H1 (cell line): ENCODE data around the gene WASF3. TPM values are rescaled to one million over a fixed set of nuclear protein-coding genes. Genes with fewer than 3 reads are reported as not detected.

ENCODE experiments used
- CTCF ChIA-PET: fragments of 300-600 bp; sonication (Branson Sonifier 250); formaldehyde crosslinking; loops from one replicate; lab custom pipeline; 2021; ENCODE audit not compliant: partially characterized antibody; lab: Charles Lee
- POLR2A ChIA-PET: fragments of 300-600 bp; sonication (Branson Sonifier 250); formaldehyde crosslinking; loops from one replicate; lab custom pipeline; 2021; ENCODE audit warnings: inconsistent platforms; ENCODE audit not compliant: partially characterized antibody; lab: Charles Lee
- DNase-seq, 2 experiments: peaks; one replicate each; pipeline versions ENCODE4 v3.0.0 to v3.0.0-alpha.2; 2010 to 2022; ENCODE audit warnings: low spot score in 2 of 2, low read depth in 1 of 2, mixed read lengths in 1 of 2
- FAIRE-seq: peaks from 2 replicates; lab custom pipeline; 2011; peaks lifted over from hg19 to GRCh38; lab: Jason Lieb, UNC
- H2AFZ ChIP-seq: 2 replicates; pipeline ENCODE4 v1.8.1; 2012; ENCODE audit warnings: low read length, inconsistent platforms
- H2AK5ac ChIP-seq: 2 replicates; pipeline ENCODE4 v1.6.1; 2013; ENCODE audit warnings: low read depth, low read length
- H2BK120ac ChIP-seq: replicated peaks from 2 replicates; pipeline ENCODE3; 2013; ENCODE audit warnings: low read depth, low read length, inconsistent platforms
- H2BK12ac ChIP-seq: 2 replicates; pipeline ENCODE4 v1.6.1; 2013; ENCODE audit warnings: low read depth, low read length
- H2BK15ac ChIP-seq: 2 replicates; pipeline ENCODE4 v1.6.1; 2013; ENCODE audit warnings: low read length
- H2BK20ac ChIP-seq: 2 replicates; pipeline ENCODE4 v1.6.1; 2013; ENCODE audit warnings: low read length
- H2BK5ac ChIP-seq: 2 replicates; pipeline ENCODE4 v1.6.1; 2013; ENCODE audit warnings: low read depth, low read length
- H3K14ac ChIP-seq: 2 replicates; pipeline ENCODE4 v1.6.1; 2013; ENCODE audit warnings: inconsistent platforms; ENCODE audit not compliant: insufficient read length
- H3K18ac ChIP-seq: 2 replicates; pipeline ENCODE4 v1.6.1; 2013; ENCODE audit warnings: low read length; ENCODE audit errors: extremely low read depth
- H3K23ac ChIP-seq: 2 replicates; pipeline ENCODE4 v1.6.1; 2013; ENCODE audit warnings: inconsistent platforms; ENCODE audit not compliant: insufficient read length
- H3K23me2 ChIP-seq: 2 replicates; pipeline ENCODE4 v1.6.1; 2013; ENCODE audit warnings: low read depth, low read length
- H3K27ac ChIP-seq: 2 replicates; pipeline ENCODE4 v1.6.1; 2011; ENCODE audit warnings: low read depth, low read length, inconsistent platforms
- H3K27me3 ChIP-seq, 4 experiments: replicated peaks in 1 of 4; 1 replicate in 1 of 4; 2 replicates in 3 of 4; pipeline versions ENCODE4 v1.6.1 to v1.8.1; 2011 to 2013; ENCODE audit warnings: low read length in 3 of 4, mild to moderate bottlenecking in 3 of 4, inconsistent platforms in 2 of 4, mixed read lengths in 2 of 4, moderate library complexity in 1 of 4; ENCODE audit not compliant: control insufficient read depth in 3 of 4, insufficient read depth in 3 of 4; ENCODE audit errors: extremely low read depth in 1 of 4
- H3K36me3 ChIP-seq, 4 experiments: 2 replicates each; pipeline versions ENCODE4 v1.6.1 to v1.8.1; 2011 to 2013; ENCODE audit warnings: mild to moderate bottlenecking in 4 of 4, low read length in 3 of 4, moderate library complexity in 2 of 4, control low read depth in 1 of 4, inconsistent platforms in 1 of 4; ENCODE audit not compliant: insufficient read depth in 4 of 4, control insufficient read depth in 2 of 4
- H3K4ac ChIP-seq: replicated peaks from 2 replicates; pipeline ENCODE3; 2013; ENCODE audit warnings: low read length, low read depth, mixed read lengths, inconsistent platforms; ENCODE audit not compliant: insufficient read length
- H3K4me1 ChIP-seq, 4 experiments: replicated peaks in 1 of 4; 1 replicate in 1 of 4; 2 replicates in 3 of 4; pipeline versions ENCODE4 v1.6.1 to v1.8.1; 2011 to 2013; ENCODE audit warnings: low read length in 3 of 4, inconsistent platforms in 2 of 4, mixed read lengths in 1 of 4; ENCODE audit not compliant: insufficient read depth in 4 of 4, control insufficient read depth in 3 of 4
- H3K4me2 ChIP-seq, 2 experiments: 2 replicates each; pipeline versions ENCODE4 v1.6.1 to v1.8.1; 2011 to 2013; ENCODE audit warnings: low read depth in 2 of 2, low read length in 2 of 2, control low read depth in 1 of 2, inconsistent platforms in 1 of 2, mild to moderate bottlenecking in 1 of 2; ENCODE audit not compliant: insufficient read depth in 1 of 2
- H3K4me3 ChIP-seq, 4 experiments: fragments of 200-600, 300-600 bp in 1 of 4; sonication (generic), shearing (Covaris generic), sonication (Bioruptor Twin) in 1 of 4; 2 replicates each; pipeline versions ENCODE4 v1.5.1 to v1.8.1; 2011 to 2016; ENCODE audit warnings: low read length in 4 of 4, low read depth in 3 of 4, control low read depth in 2 of 4, inconsistent platforms in 2 of 4, mild to moderate bottlenecking in 2 of 4, mixed read lengths in 1 of 4, moderate library complexity in 1 of 4; ENCODE audit not compliant: insufficient read depth in 2 of 4; ENCODE audit errors: extremely low read depth in 1 of 4
- H3K56ac ChIP-seq: replicated peaks from 2 replicates; pipeline ENCODE3; 2013; ENCODE audit warnings: low read depth, mild to moderate bottlenecking, mixed read lengths, low read length, inconsistent platforms; ENCODE audit not compliant: insufficient read length
- H3K79me1 ChIP-seq: 2 replicates; pipeline ENCODE4 v1.6.1; 2013; ENCODE audit warnings: low read depth, low read length, control low read depth
- H3K79me2 ChIP-seq, 2 experiments: 2 replicates each; pipeline versions ENCODE4 v1.6.1 to v1.8.1; 2012 to 2013; ENCODE audit warnings: low read length in 2 of 2, mild to moderate bottlenecking in 2 of 2, inconsistent platforms in 1 of 2; ENCODE audit not compliant: insufficient read depth in 2 of 2, control insufficient read depth in 1 of 2
- H3K9ac ChIP-seq, 4 experiments: replicated peaks in 1 of 4; 1 replicate in 1 of 4; 2 replicates in 3 of 4; pipeline versions ENCODE4 v1.6.1 to v1.8.1; 2011 to 2013; ENCODE audit warnings: low read depth in 3 of 4, low read length in 3 of 4, control low read depth in 2 of 4, mild to moderate bottlenecking in 2 of 4, moderate library complexity in 2 of 4, inconsistent platforms in 1 of 4; ENCODE audit errors: extremely low read depth in 1 of 4
- H3K9me3 ChIP-seq, 2 experiments: 2 replicates each; pipeline versions ENCODE4 v1.6.1 to v1.8.1; 2012 to 2013; ENCODE audit warnings: mild to moderate bottlenecking in 2 of 2, moderate library complexity in 2 of 2, control low read depth in 1 of 2, inconsistent platforms in 1 of 2, low read depth in 1 of 2, low read length in 1 of 2, mixed read lengths in 1 of 2; ENCODE audit not compliant: insufficient read depth in 2 of 2
- H4K20me1 ChIP-seq, 2 experiments: replicated peaks in 1 of 2; 2 replicates each; pipeline versions ENCODE3 to v1.8.1; 2011 to 2013; ENCODE audit warnings: inconsistent platforms in 2 of 2, low read length in 2 of 2, mild to moderate bottlenecking in 1 of 2; ENCODE audit not compliant: insufficient read depth in 2 of 2, control insufficient read depth in 1 of 2
- H4K5ac ChIP-seq: 2 replicates; pipeline ENCODE4 v1.6.1; 2013; ENCODE audit warnings: low read length, low read depth, mixed read lengths, inconsistent platforms; ENCODE audit not compliant: insufficient read length
- H4K8ac ChIP-seq: 2 replicates; pipeline ENCODE4 v1.8.0; 2013; ENCODE audit warnings: mild to moderate bottlenecking, moderate library complexity, low read length, inconsistent platforms; ENCODE audit not compliant: insufficient read depth; ENCODE audit errors: extremely low read depth
- H4K91ac ChIP-seq: replicated peaks from 2 replicates; pipeline ENCODE3; 2013; ENCODE audit warnings: low read length, mixed read lengths, inconsistent platforms; ENCODE audit not compliant: insufficient read length
- EP300 ChIP-seq, 2 experiments: IDR thresholded peaks; 1 replicate in 1 of 2; 2 replicates in 1 of 2; pipeline ENCODE4 v1.6.1; 2011 to 2012; ENCODE audit warnings: low read depth in 2 of 2, low read length in 2 of 2, mild to moderate bottlenecking in 2 of 2, borderline replicate concordance in 1 of 2, inconsistent platforms in 1 of 2, moderate library complexity in 1 of 2
- JUN ChIP-seq: IDR thresholded peaks from 2 replicates; pipeline ENCODE4 v1.6.1; 2011; ENCODE audit warnings: low read depth, mild to moderate bottlenecking, improper control_type of control experiment, low read length
- NANOG ChIP-seq: IDR thresholded peaks from 2 replicates; pipeline ENCODE4 v1.6.1; 2011; ENCODE audit warnings: low read length, low read depth, mild to moderate bottlenecking, inconsistent platforms; ENCODE audit not compliant: insufficient read depth, poor library complexity, severe bottlenecking
- POU5F1 ChIP-seq: IDR thresholded peaks from 2 replicates; pipeline ENCODE4 v1.6.1; 2011; ENCODE audit warnings: low read depth, mild to moderate bottlenecking, low read length, moderate library complexity
- TEAD4 ChIP-seq: IDR thresholded peaks from 2 replicates; pipeline ENCODE4 v1.6.1; 2012; ENCODE audit warnings: low read depth, low read length, inconsistent platforms, mixed read lengths
- WGBS, 2 experiments: shearing (Covaris generic) in 1 of 2; methylation state at CpG; one replicate each; pipeline versions ENCODE4 v1.1.6 to v1.1.7; 2013 to 2015; ENCODE audit warnings: low lambda C conversion rate in 2 of 2, mixed read lengths in 2 of 2, inconsistent platforms in 1 of 2, low coverage in 1 of 2, missing lambda C conversion rate in 1 of 2; ENCODE audit not compliant: insufficient replicate concordance in 2 of 2, insufficient coverage in 1 of 2, insufficient read length in 1 of 2; ENCODE audit errors: extremely low coverage in 1 of 2, missing lambda C conversion rate in 1 of 2; 5-methylcytosine and 5-hydroxymethylcytosine counted together
- polyA plus RNA-seq, 7 experiments: library from polyadenylated mRNA; depleted of rRNA in 3 of 7; stranded (reverse) in 5 of 7; unstranded in 2 of 7; fragments of >200 nt in 5 of 7; fragments of 200-250 nt in 2 of 7; gene quantifications; 1 replicate in 5 of 7; 2 replicates in 1 of 7; 4 replicates in 1 of 7; pipeline versions ENCODE4 v1.2.1 to v1.2.3, GENCODE V29; 2011 to 2013; ENCODE audit warnings: missing spikeins in 2 of 7, mixed read lengths in 2 of 7
- total RNA-seq: library from RNA; stranded (reverse); fragmentation: NEBNext Ultra II Directional; extraction: Animal tissue kit (Norgen Biotek cat#: 25700); gene quantifications from 2 replicates; pipeline ENCODE4 v1.2.1, GENCODE V29; 2021
- TF ChIP-seq, protein P1 (sequence below): IDR thresholded peaks from 2 replicates; pipeline ENCODE4 v1.6.1; 2011; ENCODE audit warnings: low read length, improper control_type of control experiment
- TF ChIP-seq, protein P2 (sequence below): IDR thresholded peaks from 2 replicates; pipeline ENCODE4 v1.6.1; 2012; ENCODE audit warnings: inconsistent platforms

The WASF3 gene
- total and polyA plus RNA-seq, 2 of the 8 experiments (the other 6 are each of a cell fraction or from before 2014, with no cell fraction given), result 18.7 to 39.8 TPM

DNA sequence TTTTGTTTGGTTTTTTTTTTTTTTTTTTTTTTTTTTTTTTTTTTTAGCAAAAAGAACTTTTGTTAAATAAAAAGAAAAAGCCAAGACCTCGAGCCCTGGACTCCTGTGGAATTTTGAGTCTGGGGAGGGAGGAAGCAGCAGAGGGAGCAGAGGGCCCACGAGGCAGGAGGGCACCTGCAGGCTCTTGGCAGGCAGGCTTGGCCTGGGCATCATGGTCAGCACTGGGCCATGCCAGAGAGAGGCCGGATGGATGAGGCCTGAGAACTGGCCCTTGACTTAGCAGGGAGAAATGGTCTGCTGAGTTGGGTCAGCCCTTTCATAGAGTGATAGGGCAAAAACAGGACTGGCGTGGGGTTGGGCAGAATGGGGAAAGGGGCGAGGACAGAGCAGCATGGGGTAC lies 102.7 kb downstream of the WASF3 start:
- Histone ChIP-seq H3K9me3 (no peaks in the 10 kb centered on the region), H2BK20ac (no peak overlapping the region), H3K79me2 (no peaks in the 10 kb centered on the region), H3K9ac (no peak overlapping the region), H4K20me1 (no peaks in the 10 kb centered on the region), H3K4me2 (no peak overlapping the region), H3K23ac (no peak overlapping the region), H3K27me3 (no peaks in the 10 kb centered on the region), H2BK12ac (no peak overlapping the region), H3K23me2 (no peaks in the 10 kb centered on the region; the same call in 1 of the 2 replicates), H3K79me1 (peaks cover 3% of the 10 kb centered on the region; the same call in 1 of the 2 replicates), H3K4ac (no peak overlapping the region), H3K27ac (no peak overlapping the region), H3K18ac (no peak overlapping the region), H3K36me3 (no peaks in the 10 kb centered on the region), H2AK5ac (no peak overlapping the region), H3K14ac (no peak overlapping the region), H3K4me3 (no peak overlapping the region), H3K56ac (no peak overlapping the region), H4K5ac (no peak overlapping the region), H4K8ac (no peak overlapping the region; the same call in 1 of the 2 replicates), H2BK120ac (no peak overlapping the region), H2BK15ac (no peak overlapping the region), H2BK5ac (no peak overlapping the region), H3K4me1 (peaks cover 0 to 9% (median 2%) of the 10 kb centered on the region in 4 experiments; a peak in 4 of 7 replicates), H4K91ac (no peak overlapping the region), H2AFZ (no peak overlapping the region)
- TF ChIP-seq EP300 (IDR thresholded peaks at IDR 0.05; ENCODE audit: borderline replicate concordance in 1 of 2, low read depth in 2 of 2, low read length in 2 of 2) (no peak), NANOG (no peak), JUN (no peak), POU5F1 (no peak), TEAD4 (no peak)
- TF ChIP-seq, protein P1, sequence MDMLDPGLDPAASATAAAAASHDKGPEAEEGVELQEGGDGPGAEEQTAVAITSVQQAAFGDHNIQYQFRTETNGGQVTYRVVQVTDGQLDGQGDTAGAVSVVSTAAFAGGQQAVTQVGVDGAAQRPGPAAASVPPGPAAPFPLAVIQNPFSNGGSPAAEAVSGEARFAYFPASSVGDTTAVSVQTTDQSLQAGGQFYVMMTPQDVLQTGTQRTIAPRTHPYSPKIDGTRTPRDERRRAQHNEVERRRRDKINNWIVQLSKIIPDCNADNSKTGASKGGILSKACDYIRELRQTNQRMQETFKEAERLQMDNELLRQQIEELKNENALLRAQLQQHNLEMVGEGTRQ, result no peak
- TF ChIP-seq, protein P2, sequence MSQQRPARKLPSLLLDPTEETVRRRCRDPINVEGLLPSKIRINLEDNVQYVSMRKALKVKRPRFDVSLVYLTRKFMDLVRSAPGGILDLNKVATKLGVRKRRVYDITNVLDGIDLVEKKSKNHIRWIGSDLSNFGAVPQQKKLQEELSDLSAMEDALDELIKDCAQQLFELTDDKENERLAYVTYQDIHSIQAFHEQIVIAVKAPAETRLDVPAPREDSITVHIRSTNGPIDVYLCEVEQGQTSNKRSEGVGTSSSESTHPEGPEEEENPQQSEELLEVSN, result no peak
- WGBS, 2 experiments, result 80% methylated on average over 5 of the region's 5 CpGs; no CpG with 5 or more reads in 1 of the 2 experiments
- ChIA-PET CTCF (interaction anchor here (0.7 to 3.8 kb wide), 2 partner anchors 37 to 213 kb away, joined by 3 to 48 read pairs; no protein-coding TSS in a partner anchor), POLR2A (no interaction called here)
- FAIRE-seq, result no peak
- DNase-seq, result no peak
